ENCODE measurements around the gene EXD2. TPM values are rescaled to one million over a fixed set of nuclear protein-coding genes. Genes with fewer than 3 reads are reported as not detected.
"Not testable (repeated sequence)": the region's sequence is repeated elsewhere in the genome, so short reads cannot be mapped to it uniquely, and the experiment has no call there.

The EXD2 gene
- total RNA-seq, 6 experiments from 2014 or later = 13.8 to 19.2 (median 15.2) TPM

DNA sequence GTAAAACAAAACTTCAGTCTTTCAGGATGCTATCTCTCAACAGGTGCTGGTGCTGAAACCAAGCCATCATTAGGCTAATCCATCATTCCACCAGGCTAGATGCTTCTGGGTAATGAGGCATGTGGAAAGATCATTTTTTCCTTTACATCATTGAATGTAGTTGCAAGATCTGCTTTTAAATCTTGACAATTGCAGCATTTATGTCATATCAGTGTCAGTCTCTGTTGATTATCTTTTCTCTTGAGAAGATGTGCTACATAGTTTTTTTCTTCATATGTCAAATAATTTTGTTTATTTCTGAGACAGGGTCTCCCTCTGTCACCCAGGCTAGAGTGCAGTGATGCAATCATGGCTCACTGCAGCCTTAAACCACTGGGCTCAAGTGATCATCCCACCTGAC is 16.2 kb upstream of the EXD2 start:
- TF ChIP-seq, protein P1, sequence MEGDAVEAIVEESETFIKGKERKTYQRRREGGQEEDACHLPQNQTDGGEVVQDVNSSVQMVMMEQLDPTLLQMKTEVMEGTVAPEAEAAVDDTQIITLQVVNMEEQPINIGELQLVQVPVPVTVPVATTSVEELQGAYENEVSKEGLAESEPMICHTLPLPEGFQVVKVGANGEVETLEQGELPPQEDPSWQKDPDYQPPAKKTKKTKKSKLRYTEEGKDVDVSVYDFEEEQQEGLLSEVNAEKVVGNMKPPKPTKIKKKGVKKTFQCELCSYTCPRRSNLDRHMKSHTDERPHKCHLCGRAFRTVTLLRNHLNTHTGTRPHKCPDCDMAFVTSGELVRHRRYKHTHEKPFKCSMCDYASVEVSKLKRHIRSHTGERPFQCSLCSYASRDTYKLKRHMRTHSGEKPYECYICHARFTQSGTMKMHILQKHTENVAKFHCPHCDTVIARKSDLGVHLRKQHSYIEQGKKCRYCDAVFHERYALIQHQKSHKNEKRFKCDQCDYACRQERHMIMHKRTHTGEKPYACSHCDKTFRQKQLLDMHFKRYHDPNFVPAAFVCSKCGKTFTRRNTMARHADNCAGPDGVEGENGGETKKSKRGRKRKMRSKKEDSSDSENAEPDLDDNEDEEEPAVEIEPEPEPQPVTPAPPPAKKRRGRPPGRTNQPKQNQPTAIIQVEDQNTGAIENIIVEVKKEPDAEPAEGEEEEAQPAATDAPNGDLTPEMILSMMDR (IDR thresholded peaks at IDR 0.05) = no peak
- Mint-ChIP-seq H3K27me3 (ENCODE audit: insufficient read depth) (peaks cover 26% of the 10 kb centered on the region), H3K27ac (no peak overlapping the region), H3K36me3 (ENCODE audit: low read depth) (no peaks in the 10 kb centered on the region), H3K9me3 (no peaks in the 10 kb centered on the region), H3K4me1 (ENCODE audit: low read depth) (no peaks in the 10 kb centered on the region), H3K4me3 (no peak overlapping the region)
- DNase-seq = no peak

DNA sequence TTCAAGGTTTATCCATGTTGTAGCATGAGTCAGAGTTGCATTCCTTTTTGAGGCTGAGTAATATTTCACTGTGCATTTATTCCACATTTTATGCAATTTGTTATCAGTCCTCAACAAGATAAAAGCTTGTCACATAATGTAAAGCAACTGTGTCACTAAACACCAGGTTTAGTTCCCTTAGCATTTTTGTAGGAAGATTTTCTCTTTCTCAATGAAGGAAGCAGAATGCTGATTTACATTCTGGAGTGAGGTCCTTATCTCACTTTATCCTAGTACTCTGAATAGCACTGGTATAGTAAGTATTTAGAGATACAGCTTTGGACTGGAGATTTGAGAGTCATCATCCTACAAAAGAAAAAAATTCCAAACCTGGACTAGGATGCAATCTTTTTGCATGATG is 9.8 kb upstream of the EXD2 start:
- Mint-ChIP-seq H3K9me3 (no peaks in the 10 kb centered on the region), H3K27ac (no peak overlapping the region), H3K4me3 (no peak overlapping the region), H3K4me1 (ENCODE audit: low read depth) (no peaks in the 10 kb centered on the region; the same call in 1 of the 2 replicates), H3K36me3 (ENCODE audit: low read depth) (no peaks in the 10 kb centered on the region), H3K27me3 (ENCODE audit: insufficient read depth) (peaks cover 17% of the 10 kb centered on the region)
- TF ChIP-seq, protein P1 (IDR thresholded peaks at IDR 0.05) = no peak
- no peak for DNase-seq

DNA sequence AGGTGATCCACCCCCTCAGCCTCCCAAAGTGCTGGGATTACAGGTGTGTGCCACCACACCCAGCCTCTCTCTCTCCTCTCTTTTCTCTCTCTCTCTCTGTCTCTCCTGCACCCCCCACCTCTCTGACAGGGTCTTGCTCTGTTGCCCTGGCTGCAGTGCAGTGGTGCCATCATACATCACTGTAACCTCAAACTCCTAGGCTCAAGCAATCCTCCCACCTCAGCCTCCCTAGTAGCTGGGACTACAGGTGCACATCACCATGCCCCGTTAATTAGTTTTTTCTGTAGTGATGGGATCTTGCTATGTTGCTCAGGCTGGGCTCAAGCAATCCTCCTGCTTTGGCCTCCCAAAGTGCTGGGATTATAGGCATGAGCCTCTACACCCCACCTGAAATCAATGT is 8.7 kb upstream of the EXD2 start:
- DNase-seq = not testable (repeated sequence)

DNA sequence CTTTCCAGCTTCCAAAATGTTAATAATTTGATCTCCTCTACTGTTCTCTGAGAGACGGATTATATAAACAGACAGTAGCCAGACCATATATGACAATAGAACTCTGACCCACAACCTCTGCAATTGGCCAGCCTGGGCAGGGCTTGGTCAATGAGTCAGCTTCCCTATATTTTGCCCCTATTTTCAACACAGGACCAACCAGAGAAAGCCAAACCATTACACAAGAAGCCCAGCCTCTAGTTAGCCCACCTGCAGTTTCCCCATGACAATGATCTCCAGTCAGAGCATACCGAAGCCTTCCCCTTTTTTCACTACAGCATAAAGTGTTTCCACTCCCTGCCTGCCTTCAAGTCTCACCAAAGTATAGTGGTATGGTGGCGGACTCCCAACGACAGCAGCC is 7.6 kb upstream of the EXD2 start:
- no peak for DNase-seq
- H3K27ac Mint-ChIP-seq = no peak overlapping the region
- TF ChIP-seq, protein P1 (IDR thresholded peaks at IDR 0.05) = no peak

More for the DNA sequence above, 8.7 kb upstream of the EXD2 start:
- H3K27me3 Mint-ChIP-seq (ENCODE audit: insufficient read depth); H3K27ac Mint-ChIP-seq; H3K36me3 Mint-ChIP-seq (ENCODE audit: low read depth); H3K4me3 Mint-ChIP-seq; H3K4me1 Mint-ChIP-seq (ENCODE audit: low read depth); H3K9me3 Mint-ChIP-seq: not testable (repeated sequence)

DNA sequence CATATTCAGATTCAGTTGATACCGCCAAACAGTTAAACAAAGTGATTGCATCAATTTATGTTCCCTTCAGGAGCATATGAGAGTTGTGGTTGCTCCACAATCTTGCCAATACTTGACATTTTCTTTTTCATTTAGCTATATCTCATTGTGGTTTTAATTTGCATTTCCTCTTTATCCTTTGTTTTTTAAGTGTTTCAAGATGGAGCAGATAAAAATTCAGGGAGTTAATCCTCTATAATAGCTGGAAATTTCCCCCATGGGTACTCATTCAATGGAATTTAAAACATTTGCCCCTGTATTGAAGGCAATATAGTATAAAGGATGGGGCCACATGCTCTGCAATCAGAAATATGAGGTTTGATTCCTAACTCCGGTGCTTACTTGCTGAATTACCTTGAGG is 1.1 kb upstream of the EXD2 start:
- Mint-ChIP-seq H3K4me3 (no peak overlapping the region), H3K36me3 (ENCODE audit: low read depth) (peaks cover 11% of the 10 kb centered on the region; the same call in 1 of the 2 replicates), H3K4me1 (ENCODE audit: low read depth) (peaks cover 32% of the 10 kb centered on the region), H3K9me3 (no peaks in the 10 kb centered on the region), H3K27me3 (ENCODE audit: insufficient read depth) (no peaks in the 10 kb centered on the region), H3K27ac (no peak overlapping the region)
- DNase-seq = no peak
- TF ChIP-seq, protein P1 (IDR thresholded peaks at IDR 0.05) = no peak

More for the DNA sequence above, 7.6 kb upstream of the EXD2 start:
- Mint-ChIP-seq H3K9me3 (no peaks in the 10 kb centered on the region), H3K4me3 (no peak overlapping the region), H3K36me3 (ENCODE audit: low read depth) (no peaks in the 10 kb centered on the region), H3K27me3 (ENCODE audit: insufficient read depth) (peaks cover 8% of the 10 kb centered on the region), H3K4me1 (ENCODE audit: low read depth) (no peaks in the 10 kb centered on the region; the same call in 1 of the 2 replicates)

DNA sequence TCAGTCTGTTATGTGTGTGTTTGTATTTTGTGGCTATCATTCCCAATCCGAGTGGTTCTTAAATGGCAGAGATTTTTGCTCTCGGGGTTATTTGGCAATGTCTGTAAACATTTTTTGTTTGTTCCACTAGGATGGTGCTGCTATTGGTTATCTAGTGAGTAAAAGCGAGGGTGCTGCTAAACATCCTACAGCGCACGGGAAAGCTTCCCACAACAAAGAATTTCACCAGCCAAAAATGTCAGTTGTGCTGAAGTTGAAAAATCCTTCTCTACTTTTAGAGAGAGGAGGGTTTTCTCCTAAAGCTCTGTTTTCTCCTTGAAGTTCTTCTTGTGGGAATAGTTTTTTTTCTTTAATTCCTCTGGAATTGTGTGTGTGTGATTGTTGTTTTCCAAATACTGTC is 2.4 kb downstream of the EXD2 start:
- Mint-ChIP-seq H3K9me3 (no peaks in the 10 kb centered on the region), H3K4me3 (no peak overlapping the region), H3K36me3 (ENCODE audit: low read depth) (peaks cover 11% of the 10 kb centered on the region; the same call in 1 of the 2 replicates), H3K4me1 (ENCODE audit: low read depth) (peaks cover 32% of the 10 kb centered on the region), H3K27me3 (ENCODE audit: insufficient read depth) (peaks cover 3% of the 10 kb centered on the region), H3K27ac (no peak overlapping the region)
- TF ChIP-seq, protein P1 (IDR thresholded peaks at IDR 0.05) = no peak
- no peak for DNase-seq

Measured in HFFc6 (cell line).